GM18868 (cell line): ENCODE measurements around the gene CPNE4.

Source experiments
- ATAC-seq: cut with Tn5 transposase; IDR thresholded peaks from one replicate; pipeline ENCODE4 v1.9.1; 2021; ENCODE audit warnings: mild to moderate bottlenecking, moderate library complexity; ENCODE audit not compliant: unreplicated experiment

CPNE4 gene

GRCh38 chr3:131547585-131547984 is 487.2 kb downstream of the CPNE4 start:
- no peak for ATAC-seq

- no peak for ATAC-seq
Observed at GRCh38 chr3:131546441-131546840, 488.4 kb downstream of the CPNE4 start.

- no peak for ATAC-seq
Observed at GRCh38 chr3:131544557-131544956, 490.3 kb downstream of the CPNE4 start.

- ATAC-seq, result no peak
Observed at GRCh38 chr3:131543714-131544113, 491.1 kb downstream of the CPNE4 start.

GRCh38 chr3:131541288-131541687 is 493.5 kb downstream of the CPNE4 start:
- no peak for ATAC-seq

GRCh38 chr3:131540821-131541220 is 494.0 kb downstream of the CPNE4 start:
- ATAC-seq, result no peak

- ATAC-seq, result no peak
Observed at GRCh38 chr3:131540143-131540542, 494.7 kb downstream of the CPNE4 start.

- no peak for ATAC-seq
Observed at GRCh38 chr3:131538968-131539367, 495.8 kb downstream of the CPNE4 start.

- ATAC-seq, result no peak
Observed at GRCh38 chr3:131537531-131537930, 497.3 kb downstream of the CPNE4 start.

- no peak for ATAC-seq
Observed at GRCh38 chr3:131535596-131535995, 499.2 kb downstream of the CPNE4 start.

GRCh38 chr3:131535131-131535530 is 499.7 kb downstream of the CPNE4 start:
- ATAC-seq, result no peak

GRCh38 chr3:131532645-131533044 is 502.2 kb downstream of the CPNE4 start:
- no peak for ATAC-seq

- no peak for ATAC-seq
Observed at GRCh38 chr3:131530843-131531242, 504.0 kb downstream of the CPNE4 start.

GRCh38 chr3:131530388-131530787 is 504.4 kb downstream of the CPNE4 start:
- ATAC-seq, result no peak

- no peak for ATAC-seq
Observed at GRCh38 chr3:131526801-131527347, 507.9 kb downstream of the CPNE4 start.

- ATAC-seq, result no peak
Observed at GRCh38 chr3:131518680-131519079, 516.1 kb downstream of the CPNE4 start.

- ATAC-seq, result no peak
Observed at GRCh38 chr3:131505421-131505820, 529.4 kb downstream of the CPNE4 start.

GRCh38 chr3:131503320-131503635 is 531.5 kb downstream of the CPNE4 start:
- ATAC-seq, result no peak

GRCh38 chr3:131502530-131503319 is 532.1 kb downstream of the CPNE4 start, which contains the start of gene MRPL3:
MRPL3 (minus strand) TSS chr3:131502971; CDS start chr3:131502821, 150 bp downstream.
- peak; percentile 94 for ATAC-seq

- no peak for ATAC-seq
Observed at GRCh38 chr3:131501949-131502348, 532.9 kb downstream of the CPNE4 start.

GRCh38 chr3:131494706-131495105 is 540.1 kb downstream of the CPNE4 start:
- ATAC-seq, result no peak

GRCh38 chr3:131491775-131492174 is 543.0 kb downstream of the CPNE4 start:
- ATAC-seq, result no peak

- ATAC-seq, result no peak
Observed at GRCh38 chr3:131491084-131491483, 543.7 kb downstream of the CPNE4 start.
